GM21529 (cell line): ENCODE data around the gene TBC1D5.

Experiments
- ATAC-seq: cut with Tn5 transposase; IDR thresholded peaks from one replicate; pipeline ENCODE4 v1.9.1; 2021; ENCODE audit not compliant: unreplicated experiment

The TBC1D5 gene

GRCh38 chr3:17602126-17602525 is 140.3 kb downstream of the TBC1D5 start:
- ATAC-seq = no peak

GRCh38 chr3:17592956-17593355 is 149.5 kb downstream of the TBC1D5 start:
- ATAC-seq = no peak

DNA sequence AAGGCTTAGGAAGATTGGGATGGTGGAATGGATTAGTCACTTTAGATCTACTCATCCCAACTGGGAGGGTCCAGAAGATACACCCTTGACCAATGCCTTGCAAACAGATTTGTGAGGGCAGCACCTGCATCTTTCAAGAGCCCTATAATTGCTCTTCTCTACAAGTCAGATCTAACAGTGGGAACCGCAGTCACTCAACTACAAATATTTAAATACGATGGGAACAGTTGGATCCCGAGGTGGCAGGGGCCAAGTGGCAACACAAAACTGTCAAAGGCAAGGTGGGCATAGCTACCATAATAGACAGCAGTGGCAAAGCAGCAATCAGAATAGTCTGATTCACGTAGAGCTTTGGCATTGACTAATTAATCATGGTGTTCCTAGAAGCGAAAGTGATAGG is 152.0 kb downstream of the TBC1D5 start:
- ATAC-seq = no peak

GRCh38 chr3:17589888-17590287 is 152.5 kb downstream of the TBC1D5 start:
- ATAC-seq = no peak

DNA sequence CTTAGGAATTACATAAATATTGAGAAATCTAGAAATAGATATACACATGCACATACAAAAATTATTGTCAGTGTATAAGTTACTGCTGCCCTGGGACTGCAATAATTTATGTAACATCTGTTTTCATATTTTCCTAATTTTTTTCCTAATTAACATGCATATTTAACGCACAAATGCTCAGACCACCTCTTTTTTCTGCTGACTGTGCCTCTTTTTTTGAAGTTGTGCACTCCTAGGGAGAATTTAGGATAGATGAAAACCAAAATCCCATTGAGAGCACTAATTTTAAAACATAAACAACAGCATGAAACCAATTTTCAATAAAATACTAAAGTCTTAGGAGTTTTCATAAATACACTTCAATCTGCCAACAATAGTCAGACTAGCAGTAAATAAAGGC is 154.0 kb downstream of the TBC1D5 start:
- no peak for ATAC-seq

DNA sequence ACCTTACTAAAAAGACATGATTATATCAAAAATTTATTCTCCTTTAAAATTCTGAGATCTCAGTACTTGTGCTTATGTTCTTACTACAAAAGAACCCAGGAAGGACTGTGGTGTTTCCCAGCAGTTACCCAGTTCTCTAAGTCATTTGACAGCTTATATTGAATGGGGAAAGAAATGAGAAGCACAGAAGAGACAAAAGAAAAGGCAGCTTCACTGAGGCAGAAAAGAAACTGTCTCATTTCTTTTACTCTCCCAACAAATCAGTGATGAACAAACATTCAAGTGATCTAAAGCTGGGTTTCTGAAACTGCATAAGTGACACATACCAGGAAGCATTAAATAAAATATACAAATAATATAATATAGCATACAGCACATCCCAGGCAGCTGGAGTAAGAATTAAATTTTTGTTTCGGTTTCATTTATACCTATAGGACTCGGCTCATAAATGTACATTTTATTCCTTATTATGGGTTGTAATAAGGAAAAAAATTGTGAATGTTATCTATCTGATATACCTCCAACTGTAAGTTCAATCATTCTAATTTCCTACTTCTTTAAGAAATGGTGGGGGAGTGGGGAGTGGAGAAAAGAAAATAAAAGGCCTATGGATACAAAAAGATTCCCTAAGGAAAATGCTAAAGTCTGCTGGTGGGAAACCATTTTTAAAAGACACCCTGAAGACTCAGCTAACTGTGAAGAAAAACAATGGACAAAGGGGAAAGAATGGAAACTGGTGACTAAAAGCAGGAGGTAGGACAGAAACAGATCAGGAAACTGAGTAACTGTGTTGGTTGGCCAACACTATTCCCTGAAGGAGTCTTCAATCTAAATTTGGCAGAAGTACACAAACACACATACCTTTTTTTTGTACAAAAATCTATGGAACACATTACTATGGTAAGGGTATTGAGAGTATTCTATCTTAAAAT is 156.8 kb downstream of the TBC1D5 start:
- ATAC-seq = no peak

DNA sequence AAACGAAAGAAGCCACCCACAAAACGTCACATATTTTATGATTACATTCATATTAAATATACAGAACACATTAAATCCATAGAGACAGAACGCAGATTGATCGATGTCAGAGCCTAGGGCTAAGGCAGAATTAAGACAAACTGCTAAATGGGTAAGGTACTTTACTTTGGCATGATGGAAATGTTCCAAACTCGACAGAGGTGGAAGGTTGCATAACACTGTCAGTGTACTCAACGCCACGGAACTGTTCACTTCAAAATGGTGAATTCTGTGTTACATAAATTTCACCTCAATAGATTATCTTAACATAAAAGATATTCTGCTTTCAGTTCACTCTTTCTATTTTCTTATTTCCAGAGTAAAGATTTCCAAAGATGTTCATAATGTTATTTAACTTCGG is 158.4 kb downstream of the TBC1D5 start:
- ATAC-seq = no peak

- no peak for ATAC-seq
Observed at GRCh38 chr3:17583530-17583929, 158.9 kb downstream of the TBC1D5 start.

GRCh38 chr3:17581421-17582080 is 160.9 kb downstream of the TBC1D5 start:
- ATAC-seq = no peak

GRCh38 chr3:17580901-17581300 is 161.5 kb downstream of the TBC1D5 start:
- ATAC-seq = no peak

GRCh38 chr3:17579289-17580031 is 163.0 kb downstream of the TBC1D5 start:
- peak; percentile 97 for ATAC-seq

- ATAC-seq = no peak
Observed at GRCh38 chr3:17577796-17578520, 164.5 kb downstream of the TBC1D5 start.

- peak; percentile 98 for ATAC-seq
Observed at GRCh38 chr3:17573396-17573795, 169.0 kb downstream of the TBC1D5 start.

GRCh38 chr3:17571686-17572085 is 170.7 kb downstream of the TBC1D5 start:
- no peak for ATAC-seq

DNA sequence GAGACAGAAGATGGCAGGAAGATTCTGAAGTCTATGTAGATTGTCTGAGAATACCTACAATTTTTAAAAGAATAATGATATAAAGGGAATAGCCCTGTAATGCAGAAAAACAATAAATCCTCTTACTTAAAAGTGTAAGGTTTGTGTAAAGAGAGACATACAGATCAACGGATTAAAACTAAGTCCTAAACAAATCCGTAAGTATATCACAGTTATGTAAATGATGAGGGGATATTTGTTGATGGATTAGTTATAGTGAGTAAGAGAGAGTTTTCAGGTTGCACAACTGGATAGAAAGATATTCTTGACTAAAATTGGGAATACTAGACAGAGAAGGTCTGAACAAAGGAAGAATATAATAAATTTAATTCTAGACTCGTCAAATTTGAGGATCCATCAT is 179.6 kb downstream of the TBC1D5 start:
- no peak for ATAC-seq

DNA sequence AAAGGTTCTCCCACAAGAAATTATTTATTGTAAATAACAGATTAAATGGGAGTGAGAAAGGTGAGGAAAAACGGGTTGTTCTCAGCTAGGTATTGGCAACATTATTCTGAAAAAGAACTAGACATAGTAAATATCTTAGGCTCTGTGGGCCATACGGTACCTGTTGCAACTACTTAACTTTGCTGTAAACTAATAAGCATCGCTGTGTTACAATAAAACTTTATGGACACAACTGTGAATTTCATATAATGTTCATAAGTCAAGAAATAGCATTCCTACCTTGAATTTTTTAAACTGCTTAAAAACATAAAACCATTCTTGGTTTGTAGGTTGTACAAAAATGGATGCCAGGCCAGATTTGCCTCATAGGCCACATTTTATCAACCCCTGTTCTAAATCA is 183.9 kb downstream of the TBC1D5 start:
- no peak for ATAC-seq

- no peak for ATAC-seq
Observed at GRCh38 chr3:17557749-17558463, 184.5 kb downstream of the TBC1D5 start.

DNA sequence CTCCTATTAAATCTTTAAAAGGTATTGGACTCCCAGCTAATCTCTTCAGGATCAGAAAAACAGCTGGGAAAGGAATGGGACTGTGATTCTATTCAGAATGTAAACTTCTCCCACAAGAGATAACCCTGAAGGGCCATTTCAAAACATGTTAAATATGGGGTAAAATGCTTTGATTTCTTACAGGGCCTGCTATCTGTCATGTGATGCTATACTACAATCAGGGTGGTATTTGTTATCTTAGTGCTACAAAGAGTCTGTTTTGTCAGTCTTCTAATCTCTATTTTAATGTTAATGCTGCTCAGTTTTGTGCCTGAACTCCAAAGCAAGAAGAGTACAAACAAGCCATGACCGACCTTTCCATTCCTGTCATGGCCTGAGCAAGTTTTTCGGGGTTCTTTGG is 186.9 kb downstream of the TBC1D5 start:
- no peak for ATAC-seq

DNA sequence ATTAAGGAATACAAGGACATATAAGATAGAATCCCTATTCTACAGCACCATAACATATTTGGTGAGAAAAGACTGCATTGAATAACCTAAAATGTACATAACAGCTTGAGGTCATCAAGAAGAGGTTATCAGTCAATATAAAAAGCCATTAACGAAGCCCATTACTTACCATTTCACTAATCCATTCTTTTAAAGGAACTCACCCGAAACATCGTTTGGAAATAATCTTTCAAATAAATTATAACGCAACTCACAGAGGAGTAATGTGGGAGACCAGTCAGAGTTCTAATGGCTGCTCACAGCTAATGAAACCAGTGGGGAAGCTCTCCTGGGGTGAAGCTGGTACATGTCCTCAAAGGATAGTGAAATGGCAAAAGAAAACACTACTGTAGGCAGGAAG is 188.4 kb downstream of the TBC1D5 start:
- ATAC-seq = no peak

- no peak for ATAC-seq
Observed at GRCh38 chr3:17553080-17553479, 189.4 kb downstream of the TBC1D5 start.
